ENCODE results near the gene AP3M1. TPM values are rescaled to one million over a fixed set of nuclear protein-coding genes. Genes with fewer than 3 reads are reported as not detected.

AP3M1 gene
- polyA plus RNA-seq, 1 of the 3 experiments (the other 2 are of a cell fraction), result 17.7 TPM

DNA sequence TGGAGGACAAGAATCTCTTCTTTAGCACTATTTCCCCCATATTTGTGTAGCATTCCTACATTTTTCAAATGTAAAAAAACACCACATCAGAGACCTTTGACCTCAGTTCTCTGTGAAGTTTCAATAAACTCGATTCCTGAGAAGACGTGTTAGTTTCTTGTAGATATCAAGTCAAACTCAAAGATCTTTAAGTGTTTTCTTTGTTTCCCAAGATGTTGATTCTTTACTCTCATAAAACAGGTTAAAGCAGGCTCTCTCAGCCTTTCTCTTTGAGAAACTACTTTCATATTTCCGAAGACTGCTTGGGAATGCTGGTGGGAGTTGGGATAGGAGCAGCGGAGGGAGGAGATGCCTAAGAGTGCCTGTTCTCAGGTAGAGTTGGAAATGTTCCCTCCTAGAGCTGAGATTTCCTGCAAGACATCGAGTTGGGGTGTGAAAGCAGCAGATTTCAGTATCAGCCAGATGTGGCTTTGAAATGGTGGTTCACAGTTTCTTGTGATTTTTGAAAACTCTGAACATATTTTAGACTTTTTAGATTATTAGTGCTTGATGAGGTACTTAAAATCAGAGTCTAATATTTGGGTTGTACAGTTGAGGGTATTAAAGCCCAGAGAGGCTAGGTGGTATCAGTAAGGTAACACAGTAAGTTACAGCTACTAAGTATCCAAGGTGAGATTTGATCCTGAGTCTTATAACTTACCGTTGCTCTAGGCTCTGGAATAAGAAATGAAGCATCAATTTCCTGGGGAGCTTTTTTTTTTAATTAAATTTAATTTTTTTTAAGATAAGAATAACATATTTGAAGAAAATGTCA lies 14.3 kb upstream of the AP3M1 start:
- Histone ChIP-seq H3K27me3 (ENCODE audit: insufficient read depth) (no peaks in the 10 kb centered on the region), H3K9me3 (no peaks in the 10 kb centered on the region), H3K79me2 (ENCODE audit: insufficient read depth) (peaks cover 8% of the 10 kb centered on the region; the same call in 1 of the 2 replicates), H3K4me2 (no peak overlapping the region), H3K9ac (no peak overlapping the region), H3K9me2 (no peaks in the 10 kb centered on the region), H3K36me3 (replicated peaks in 1 of 2; ENCODE audit: control insufficient read depth in 1 of 2, insufficient read depth in 2 of 2, low read length in 1 of 2) (no peaks in the 10 kb centered on the region), H3F3A (replicated peaks; ENCODE audit: insufficient read depth) (peaks cover 21% of the 10 kb centered on the region), H3K4me3 (ENCODE audit: low read depth in 2 of 2, low read length in 1 of 2) (no peak overlapping the region), H2AFZ (ENCODE audit: low read depth) (no peak overlapping the region), H3K27ac (ENCODE audit: low read depth in 2 of 2, low read length in 1 of 2) (peak overlapping the region in 1 of 2 experiments; percentile 14; a peak in 1 of 4 replicates), H4K20me1 (ENCODE audit: insufficient read depth) (no peaks in the 10 kb centered on the region), H3K4me1 (ENCODE audit: control insufficient read depth in 1 of 2, insufficient read depth in 2 of 2, low read depth in 1 of 2, low read length in 1 of 2) (peaks cover 0 to 12% of the 10 kb centered on the region in 2 experiments; a peak in 2 of 4 replicates)
- TF ChIP-seq RAD21 (IDR thresholded peaks at IDR 0.05; ENCODE audit: low read length) (no peak), POLR2AphosphoS5 (IDR thresholded peaks at IDR 0.05; ENCODE audit: low read depth, low read length) (no peak), GABPA (IDR thresholded peaks at IDR 0.05; ENCODE audit: low read depth) (no peak), MEF2A (IDR thresholded peaks at IDR 0.05; ENCODE audit: borderline replicate concordance, low read depth) (no peak), MAX (IDR thresholded peaks at IDR 0.05; ENCODE audit: low read depth) (no peak), NRF1 (IDR thresholded peaks at IDR 0.05; ENCODE audit: low read depth, low read length) (no peak), TAF1 (IDR thresholded peaks at IDR 0.05; ENCODE audit: borderline replicate concordance, low read depth, low read length) (no peak), FOXM1 (IDR thresholded peaks at IDR 0.05; ENCODE audit: low read depth) (no peak), IRF3 (IDR thresholded peaks at IDR 0.05; ENCODE audit: low read depth, low read length) (no peak), EP300 (IDR thresholded peaks at IDR 0.05; ENCODE audit: borderline replicate concordance in 1 of 2, low read depth in 1 of 2, low read length in 1 of 2) (no peak), JUND (IDR thresholded peaks at IDR 0.05) (no peak), FOXJ3 (CRISPR knock-in tag; IDR thresholded peaks at IDR 0.05) (no peak), TEAD4 (IDR thresholded peaks at IDR 0.05; ENCODE audit: borderline replicate concordance, insufficient read depth) (no peak), YY1 (IDR thresholded peaks at IDR 0.05; ENCODE audit: low read depth) (no peak)
- TF ChIP-seq, protein P1, sequence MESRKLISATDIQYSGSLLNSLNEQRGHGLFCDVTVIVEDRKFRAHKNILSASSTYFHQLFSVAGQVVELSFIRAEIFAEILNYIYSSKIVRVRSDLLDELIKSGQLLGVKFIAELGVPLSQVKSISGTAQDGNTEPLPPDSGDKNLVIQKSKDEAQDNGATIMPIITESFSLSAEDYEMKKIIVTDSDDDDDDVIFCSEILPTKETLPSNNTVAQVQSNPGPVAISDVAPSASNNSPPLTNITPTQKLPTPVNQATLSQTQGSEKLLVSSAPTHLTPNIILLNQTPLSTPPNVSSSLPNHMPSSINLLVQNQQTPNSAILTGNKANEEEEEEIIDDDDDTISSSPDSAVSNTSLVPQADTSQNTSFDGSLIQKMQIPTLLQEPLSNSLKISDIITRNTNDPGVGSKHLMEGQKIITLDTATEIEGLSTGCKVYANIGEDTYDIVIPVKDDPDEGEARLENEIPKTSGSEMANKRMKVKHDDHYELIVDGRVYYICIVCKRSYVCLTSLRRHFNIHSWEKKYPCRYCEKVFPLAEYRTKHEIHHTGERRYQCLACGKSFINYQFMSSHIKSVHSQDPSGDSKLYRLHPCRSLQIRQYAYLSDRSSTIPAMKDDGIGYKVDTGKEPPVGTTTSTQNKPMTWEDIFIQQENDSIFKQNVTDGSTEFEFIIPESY (IDR thresholded peaks at IDR 0.05; ENCODE audit: borderline replicate concordance, low read depth), result no peak
- TF ChIP-seq, protein P2, sequence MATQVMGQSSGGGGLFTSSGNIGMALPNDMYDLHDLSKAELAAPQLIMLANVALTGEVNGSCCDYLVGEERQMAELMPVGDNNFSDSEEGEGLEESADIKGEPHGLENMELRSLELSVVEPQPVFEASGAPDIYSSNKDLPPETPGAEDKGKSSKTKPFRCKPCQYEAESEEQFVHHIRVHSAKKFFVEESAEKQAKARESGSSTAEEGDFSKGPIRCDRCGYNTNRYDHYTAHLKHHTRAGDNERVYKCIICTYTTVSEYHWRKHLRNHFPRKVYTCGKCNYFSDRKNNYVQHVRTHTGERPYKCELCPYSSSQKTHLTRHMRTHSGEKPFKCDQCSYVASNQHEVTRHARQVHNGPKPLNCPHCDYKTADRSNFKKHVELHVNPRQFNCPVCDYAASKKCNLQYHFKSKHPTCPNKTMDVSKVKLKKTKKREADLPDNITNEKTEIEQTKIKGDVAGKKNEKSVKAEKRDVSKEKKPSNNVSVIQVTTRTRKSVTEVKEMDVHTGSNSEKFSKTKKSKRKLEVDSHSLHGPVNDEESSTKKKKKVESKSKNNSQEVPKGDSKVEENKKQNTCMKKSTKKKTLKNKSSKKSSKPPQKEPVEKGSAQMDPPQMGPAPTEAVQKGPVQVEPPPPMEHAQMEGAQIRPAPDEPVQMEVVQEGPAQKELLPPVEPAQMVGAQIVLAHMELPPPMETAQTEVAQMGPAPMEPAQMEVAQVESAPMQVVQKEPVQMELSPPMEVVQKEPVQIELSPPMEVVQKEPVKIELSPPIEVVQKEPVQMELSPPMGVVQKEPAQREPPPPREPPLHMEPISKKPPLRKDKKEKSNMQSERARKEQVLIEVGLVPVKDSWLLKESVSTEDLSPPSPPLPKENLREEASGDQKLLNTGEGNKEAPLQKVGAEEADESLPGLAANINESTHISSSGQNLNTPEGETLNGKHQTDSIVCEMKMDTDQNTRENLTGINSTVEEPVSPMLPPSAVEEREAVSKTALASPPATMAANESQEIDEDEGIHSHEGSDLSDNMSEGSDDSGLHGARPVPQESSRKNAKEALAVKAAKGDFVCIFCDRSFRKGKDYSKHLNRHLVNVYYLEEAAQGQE (IDR thresholded peaks at IDR 0.05; ENCODE audit: low read depth, low read length), result no peak
- TF ChIP-seq, protein P3, sequence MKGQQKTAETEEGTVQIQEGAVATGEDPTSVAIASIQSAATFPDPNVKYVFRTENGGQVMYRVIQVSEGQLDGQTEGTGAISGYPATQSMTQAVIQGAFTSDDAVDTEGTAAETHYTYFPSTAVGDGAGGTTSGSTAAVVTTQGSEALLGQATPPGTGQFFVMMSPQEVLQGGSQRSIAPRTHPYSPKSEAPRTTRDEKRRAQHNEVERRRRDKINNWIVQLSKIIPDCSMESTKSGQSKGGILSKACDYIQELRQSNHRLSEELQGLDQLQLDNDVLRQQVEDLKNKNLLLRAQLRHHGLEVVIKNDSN (IDR thresholded peaks at IDR 0.05; ENCODE audit: borderline replicate concordance, low read depth), result no peak
- ChIA-PET CTCF (interaction anchor here (0.5 to 1.2 kb wide), 3 partner anchors 10 to 815 kb away, joined by 3 read pairs; no protein-coding TSS in a partner anchor), POLR2A (no interaction called here)
- WGBS (ENCODE audit: low lambda C conversion rate), result 63% methylated on average over 6 of the region's 6 CpGs
- DNase-seq, result no peak
